Fibroblast of pulmonary artery (primary cell): ENCODE data around the gene TCP11L2.

Experiments
- DNase-seq: peaks from one replicate; pipeline ENCODE4 v3.0.0-alpha.2; 2010; ENCODE audit warnings: low read depth
- H3K4me3 ChIP-seq: replicated peaks from 2 replicates; pipeline ENCODE4 v1.5.1; 2011; ENCODE audit warnings: low read depth, mild to moderate bottlenecking, control low read depth, low read length, moderate library complexity
- TF ChIP-seq, protein P1 (sequence below): IDR thresholded peaks from 2 replicates; pipeline ENCODE4 v1.5.1; 2011; ENCODE audit warnings: mild to moderate bottlenecking, control low read depth, low read length, inconsistent platforms; ENCODE audit errors: missing control alignments

TCP11L2 gene

DNA sequence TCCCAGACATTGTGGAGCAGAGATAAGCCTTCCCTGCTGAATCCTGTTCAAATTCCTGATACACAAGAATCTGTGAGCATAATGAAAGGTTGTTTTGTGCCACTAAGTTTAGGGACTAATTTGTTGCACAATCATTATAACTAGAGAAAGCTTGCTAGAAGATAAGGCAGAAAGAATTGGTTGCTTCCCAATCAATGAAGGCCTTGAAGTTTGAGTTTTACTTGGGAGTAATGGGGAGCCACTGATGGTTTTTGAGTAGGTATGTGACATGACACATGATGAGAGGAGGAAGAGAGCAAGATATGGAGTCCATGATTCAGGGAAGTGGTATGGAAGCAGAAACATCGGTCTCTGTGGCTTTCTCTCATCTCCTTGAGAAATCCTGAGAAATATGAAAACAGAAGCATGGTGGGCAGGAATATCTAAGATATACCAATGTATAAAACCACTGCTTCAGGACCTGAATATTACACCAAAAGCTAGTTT is 13.3 kb upstream of the TCP11L2 start:
- TF ChIP-seq, protein P1, sequence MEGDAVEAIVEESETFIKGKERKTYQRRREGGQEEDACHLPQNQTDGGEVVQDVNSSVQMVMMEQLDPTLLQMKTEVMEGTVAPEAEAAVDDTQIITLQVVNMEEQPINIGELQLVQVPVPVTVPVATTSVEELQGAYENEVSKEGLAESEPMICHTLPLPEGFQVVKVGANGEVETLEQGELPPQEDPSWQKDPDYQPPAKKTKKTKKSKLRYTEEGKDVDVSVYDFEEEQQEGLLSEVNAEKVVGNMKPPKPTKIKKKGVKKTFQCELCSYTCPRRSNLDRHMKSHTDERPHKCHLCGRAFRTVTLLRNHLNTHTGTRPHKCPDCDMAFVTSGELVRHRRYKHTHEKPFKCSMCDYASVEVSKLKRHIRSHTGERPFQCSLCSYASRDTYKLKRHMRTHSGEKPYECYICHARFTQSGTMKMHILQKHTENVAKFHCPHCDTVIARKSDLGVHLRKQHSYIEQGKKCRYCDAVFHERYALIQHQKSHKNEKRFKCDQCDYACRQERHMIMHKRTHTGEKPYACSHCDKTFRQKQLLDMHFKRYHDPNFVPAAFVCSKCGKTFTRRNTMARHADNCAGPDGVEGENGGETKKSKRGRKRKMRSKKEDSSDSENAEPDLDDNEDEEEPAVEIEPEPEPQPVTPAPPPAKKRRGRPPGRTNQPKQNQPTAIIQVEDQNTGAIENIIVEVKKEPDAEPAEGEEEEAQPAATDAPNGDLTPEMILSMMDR = no peak
- no peak for DNase-seq
- H3K4me3 ChIP-seq = no peak overlapping the region

GRCh38 chr12:106290666-106291065 is 11.9 kb upstream of the TCP11L2 start:
- TF ChIP-seq, protein P1 = no peak
- DNase-seq = no peak
- H3K4me3 ChIP-seq = no peak overlapping the region

DNA sequence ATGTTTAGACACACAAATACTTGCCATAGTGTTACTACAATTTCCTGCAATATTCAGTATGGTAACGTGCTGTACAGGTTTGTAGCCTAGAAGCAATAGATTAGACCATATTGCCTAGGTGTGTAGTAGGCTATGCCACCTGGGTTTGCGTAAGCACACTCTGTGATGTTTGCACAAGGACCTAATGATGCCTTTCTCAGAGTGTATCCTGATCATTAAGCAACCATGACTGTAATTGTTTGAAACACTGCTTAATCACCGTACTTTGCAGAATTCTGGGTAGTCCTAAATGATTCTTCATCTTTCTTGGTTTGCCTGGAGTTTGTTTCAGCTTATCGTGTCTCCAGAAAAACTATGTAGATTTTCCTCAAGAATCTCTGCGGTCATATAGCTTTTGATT is 11.2 kb upstream of the TCP11L2 start:
- TF ChIP-seq, protein P1 = no peak
- H3K4me3 ChIP-seq = no peak overlapping the region
- no peak for DNase-seq

GRCh38 chr12:106292339-106292738 is 10.2 kb upstream of the TCP11L2 start:
- no peak overlapping the region for H3K4me3 ChIP-seq
- DNase-seq = no peak
- TF ChIP-seq, protein P1 = no peak

GRCh38 chr12:106296179-106296877 is 6.2 kb upstream of the TCP11L2 start:
- H3K4me3 ChIP-seq = no peak overlapping the region
- TF ChIP-seq, protein P1 = no peak
- DNase-seq = peak; percentile 53

DNA sequence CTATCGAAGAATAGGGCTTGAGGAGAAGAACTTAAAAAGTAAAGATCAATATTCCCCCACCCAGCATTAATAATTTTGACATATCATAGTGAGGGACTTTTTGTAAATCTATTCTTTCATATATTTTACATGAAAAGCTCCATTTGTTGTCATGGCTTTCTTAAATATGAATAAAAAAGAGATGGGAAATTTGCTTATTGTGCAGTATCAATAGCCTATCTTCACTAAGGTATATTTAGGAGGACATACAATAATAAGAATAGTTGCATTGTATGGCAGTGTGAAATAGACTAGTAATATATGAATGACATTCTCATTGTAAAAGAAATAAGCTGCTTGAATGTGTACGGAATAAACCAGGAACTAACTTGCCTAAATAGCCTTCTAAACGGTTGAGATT is 5.5 kb upstream of the TCP11L2 start:
- H3K4me3 ChIP-seq = no peak overlapping the region
- TF ChIP-seq, protein P1 = no peak
- no peak for DNase-seq

DNA sequence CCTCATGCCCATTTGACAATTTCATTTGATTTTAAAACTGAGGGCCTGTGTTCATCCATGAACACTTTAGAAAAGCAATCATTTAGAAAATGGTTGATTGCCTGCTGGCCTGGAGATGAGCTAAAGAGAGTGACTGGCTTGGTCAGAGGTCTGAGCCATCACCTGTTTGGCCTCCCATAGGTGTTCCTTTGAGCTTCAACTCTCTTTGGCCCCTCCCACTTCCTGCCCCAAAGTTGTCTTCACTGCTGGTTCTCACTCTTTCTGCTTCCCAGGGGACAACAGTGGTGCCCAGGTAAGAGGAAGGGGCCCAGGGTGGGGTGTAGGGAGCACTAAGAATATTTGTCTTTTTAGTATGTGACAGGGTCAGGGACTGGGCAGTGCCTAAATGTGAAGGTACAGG is 4.9 kb upstream of the TCP11L2 start:
- DNase-seq = no peak
- TF ChIP-seq, protein P1 = no peak
- no peak overlapping the region for H3K4me3 ChIP-seq
